ENCODE results near the gene ABHD12B.
"Not testable (repeated sequence)": the region's sequence is repeated elsewhere in the genome, so short reads cannot be mapped to it uniquely, and the experiment has no call there.

The ABHD12B gene

GRCh38 chr14:50931559-50931958, 59.7 kb downstream of the ABHD12B start:
- DNase-seq (ENCODE audit: extremely low spot score, insufficient read length, low read depth) (no peak), FAIRE-seq (no peak)

- no peak for DNase-seq (ENCODE audit: extremely low spot score, insufficient read length, low read depth)
- FAIRE-seq, result no peak
Observed at GRCh38 chr14:50932156-50932555, 60.3 kb downstream of the ABHD12B start.

DNA sequence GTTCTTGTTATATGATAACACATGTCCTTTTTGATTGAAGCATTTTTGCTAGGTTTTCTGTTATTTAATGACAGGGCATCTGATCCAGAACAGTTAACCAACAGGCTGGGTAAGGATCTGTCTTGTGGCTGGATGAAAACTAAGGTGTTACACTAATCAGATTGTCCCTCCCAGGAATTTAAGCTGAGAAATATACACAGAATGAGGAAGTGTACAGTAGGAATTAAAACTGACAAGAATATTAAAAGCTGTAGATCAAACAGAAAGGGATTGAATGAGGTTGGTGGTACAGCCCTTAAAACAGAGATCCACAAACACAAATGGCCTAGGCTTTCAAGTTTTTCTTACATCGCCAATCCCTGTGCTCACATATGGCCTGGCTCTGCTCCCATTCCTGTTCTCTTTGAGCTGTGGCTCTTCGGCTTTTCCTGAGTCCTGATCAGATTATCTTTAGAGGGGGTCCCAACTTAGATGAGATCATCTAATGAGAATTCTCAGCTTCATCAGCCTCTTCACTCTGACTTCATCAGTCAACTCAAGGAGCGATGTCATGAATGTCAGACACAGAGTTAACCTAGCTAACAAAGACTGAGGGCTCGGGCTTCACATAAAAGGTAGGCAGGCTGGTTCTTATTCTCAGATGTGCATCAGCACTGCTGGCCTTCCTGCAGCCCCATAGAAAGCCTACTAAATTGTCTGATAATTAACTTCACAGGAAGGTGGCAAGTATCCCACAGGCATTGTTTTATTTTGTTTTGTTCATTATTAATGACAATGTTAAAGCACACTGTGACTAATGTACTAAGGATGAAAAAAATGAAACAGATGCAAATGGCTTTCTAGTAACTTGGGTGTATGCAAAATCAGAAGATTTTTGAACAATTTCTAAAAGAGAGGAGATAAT, 61.0 kb downstream of the ABHD12B start:
- DNase-seq (ENCODE audit: extremely low spot score, insufficient read length, low read depth), result no peak
- FAIRE-seq, result no peak

- no peak for FAIRE-seq
- DNase-seq (ENCODE audit: extremely low spot score, insufficient read length, low read depth), result no peak
Observed at GRCh38 chr14:50935126-50936015, 63.5 kb downstream of the ABHD12B start.

GRCh38 chr14:50936016-50936340, 64.1 kb downstream of the ABHD12B start:
- FAIRE-seq (no peak), DNase-seq (ENCODE audit: extremely low spot score, insufficient read length, low read depth) (no peak)

DNA sequence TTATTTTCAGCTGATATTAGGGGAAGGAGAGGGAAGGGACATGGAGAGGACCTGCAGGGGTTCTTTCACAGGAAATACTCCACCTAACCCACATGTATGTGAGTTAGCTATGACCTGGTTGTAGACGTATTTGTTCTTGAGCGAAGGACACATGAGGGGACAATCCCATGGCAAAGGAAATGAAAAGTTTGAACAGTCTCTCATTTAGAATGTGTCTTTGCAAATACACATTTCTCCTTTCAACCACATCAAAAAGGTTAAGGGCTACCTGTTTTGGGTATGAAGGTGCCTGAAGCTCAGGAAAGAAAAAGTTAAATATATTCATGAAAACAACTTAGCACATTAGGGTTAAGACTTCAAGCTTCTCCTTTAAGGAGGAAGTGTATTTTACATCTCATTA, 65.0 kb downstream of the ABHD12B start:
- FAIRE-seq (no peak), DNase-seq (ENCODE audit: extremely low spot score, insufficient read length, low read depth) (no peak)

GRCh38 chr14:50937325-50937724, 65.5 kb downstream of the ABHD12B start:
- FAIRE-seq (no peak), DNase-seq (ENCODE audit: extremely low spot score, insufficient read length, low read depth) (no peak)

DNA sequence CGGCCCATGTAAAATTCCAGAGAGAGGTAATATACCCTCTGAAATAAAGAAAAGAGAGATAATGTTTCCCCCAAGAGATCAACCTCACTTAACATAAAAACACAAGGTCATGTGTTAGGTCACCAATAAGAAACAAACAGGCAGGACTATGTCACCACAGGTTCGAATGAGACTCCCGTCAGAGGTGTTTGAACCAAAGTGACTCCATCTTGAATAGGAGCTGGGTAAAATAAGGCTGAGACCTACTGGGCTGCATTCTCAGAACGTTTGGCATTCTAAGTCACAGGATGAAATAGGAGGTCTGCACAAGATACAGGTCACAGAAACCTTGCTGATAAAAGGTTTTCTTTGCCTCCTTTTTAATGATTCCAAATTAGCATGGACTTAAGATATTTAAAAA, 65.9 kb downstream of the ABHD12B start:
- FAIRE-seq, result no peak
- no peak for DNase-seq (ENCODE audit: extremely low spot score, insufficient read length, low read depth)

DNA sequence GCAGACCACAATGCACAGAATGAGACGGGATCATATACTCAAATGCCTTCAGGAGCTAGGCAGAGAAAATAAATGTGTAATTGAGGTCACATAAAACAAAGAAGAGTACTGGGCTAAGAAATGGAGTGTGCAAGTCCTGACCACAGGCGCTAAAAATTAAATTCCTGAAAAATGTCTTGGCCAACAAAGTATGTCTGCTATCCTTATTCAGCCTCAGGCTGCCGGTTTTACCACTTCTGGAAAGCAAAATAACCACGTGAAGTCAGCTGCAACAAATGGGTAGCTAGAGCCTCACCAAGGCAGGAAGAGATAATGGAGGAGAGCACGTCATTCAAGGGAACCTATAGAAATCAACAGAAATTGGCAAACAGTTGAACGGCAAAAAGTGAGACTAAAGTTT, 69.3 kb downstream of the ABHD12B start:
- DNase-seq (ENCODE audit: extremely low spot score, insufficient read length, low read depth) (no peak), FAIRE-seq (no peak)

- DNase-seq (ENCODE audit: extremely low spot score, insufficient read length, low read depth); FAIRE-seq: not testable (repeated sequence)
Observed at GRCh38 chr14:50941638-50942037, 69.8 kb downstream of the ABHD12B start.

GRCh38 chr14:50943261-50943942, 71.5 kb downstream of the ABHD12B start:
- no peak for FAIRE-seq
- DNase-seq (ENCODE audit: extremely low spot score, insufficient read length, low read depth), result no peak

- FAIRE-seq, result no peak
- DNase-seq (ENCODE audit: extremely low spot score, insufficient read length, low read depth), result no peak
Observed at GRCh38 chr14:50943943-50944646, 72.2 kb downstream of the ABHD12B start, which contains the start of gene PYGL. Gene PYGL (minus strand): TSS chr14:50944483. CDS start chr14:50944403, 80 bp downstream.

DNA sequence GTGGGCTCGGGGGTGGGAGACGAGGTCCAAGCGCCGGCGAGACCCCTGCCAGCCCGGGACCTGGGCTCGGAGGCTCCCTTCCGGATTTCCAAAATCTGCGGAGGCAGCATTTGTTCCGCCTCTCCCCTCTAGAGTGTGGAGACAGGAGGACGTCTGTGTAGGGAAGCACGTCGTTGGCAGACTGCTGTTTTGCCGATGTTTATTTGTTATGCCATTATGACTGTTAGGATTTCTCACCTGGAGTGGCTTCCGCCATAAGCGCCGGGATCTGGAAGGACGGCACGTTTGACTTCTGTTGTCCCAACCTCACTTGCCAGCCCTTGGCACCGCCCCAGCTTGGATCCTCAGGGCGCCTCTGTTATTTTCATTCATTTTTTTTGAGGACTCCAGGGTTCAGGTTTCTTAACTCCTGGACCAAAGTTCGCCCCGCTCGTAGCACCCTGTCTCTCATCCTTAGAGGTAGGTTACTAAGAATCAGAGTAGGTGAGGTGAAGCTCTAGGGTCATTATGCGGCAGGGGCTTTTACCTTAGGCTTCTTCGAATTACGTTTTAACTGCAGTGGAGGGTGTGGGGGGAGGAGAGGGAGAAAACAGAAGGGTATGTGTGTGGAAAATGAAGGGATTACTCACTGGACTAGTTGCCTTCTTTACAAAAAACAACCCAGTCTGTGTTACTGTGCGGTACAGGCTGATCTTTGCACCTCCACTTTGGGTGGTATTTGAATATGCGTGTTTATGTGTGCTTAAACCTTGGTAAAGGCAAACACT, 73.0 kb downstream of the ABHD12B start:
- DNase-seq (ENCODE audit: extremely low spot score, insufficient read length, low read depth) (no peak), FAIRE-seq (no peak)

GRCh38 chr14:50946234-50946935, 74.5 kb downstream of the ABHD12B start:
- DNase-seq (ENCODE audit: extremely low spot score, insufficient read length, low read depth) (no peak), FAIRE-seq (no peak)

GRCh38 chr14:50947446-50947845, 75.6 kb downstream of the ABHD12B start:
- DNase-seq (ENCODE audit: extremely low spot score, insufficient read length, low read depth) (no peak), FAIRE-seq (no peak)

DNA sequence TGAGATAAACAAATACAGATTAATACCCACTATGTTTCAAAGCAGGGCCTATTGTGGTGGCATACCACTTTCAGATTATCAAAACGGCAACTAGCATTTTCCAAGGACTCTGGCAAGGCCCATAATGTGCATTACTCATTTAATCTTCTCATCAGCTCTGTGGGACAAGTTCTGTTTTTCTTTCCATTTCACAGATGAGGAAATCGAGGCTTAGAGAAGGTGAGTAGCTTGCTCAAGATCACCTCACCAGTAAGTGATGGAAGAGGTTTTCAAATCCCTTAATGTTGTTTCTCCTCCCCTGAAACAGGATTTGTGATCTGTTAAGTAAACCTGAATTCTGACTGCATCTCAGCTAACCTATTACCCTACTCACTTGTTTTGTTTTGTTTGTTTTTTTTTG, 76.4 kb downstream of the ABHD12B start:
- no peak for FAIRE-seq
- DNase-seq (ENCODE audit: extremely low spot score, insufficient read length, low read depth), result no peak

GRCh38 chr14:50951032-50951431, 79.2 kb downstream of the ABHD12B start:
- DNase-seq (ENCODE audit: extremely low spot score, insufficient read length, low read depth), result no peak
- FAIRE-seq, result no peak

- no peak for DNase-seq (ENCODE audit: extremely low spot score, insufficient read length, low read depth)
- no peak for FAIRE-seq
Observed at GRCh38 chr14:50953502-50953901, 81.6 kb downstream of the ABHD12B start.
